ENCODE measurements around the gene ALDH1L2. TPM values are rescaled to one million over a fixed set of nuclear protein-coding genes. Genes with fewer than 3 reads are reported as not detected.
"Not testable (repeated sequence)": the region's sequence is repeated elsewhere in the genome, so short reads cannot be mapped to it uniquely, and the experiment has no call there.

Gene ALDH1L2
- total RNA-seq, 1 donor from 2014 or later = 2.7 TPM

DNA sequence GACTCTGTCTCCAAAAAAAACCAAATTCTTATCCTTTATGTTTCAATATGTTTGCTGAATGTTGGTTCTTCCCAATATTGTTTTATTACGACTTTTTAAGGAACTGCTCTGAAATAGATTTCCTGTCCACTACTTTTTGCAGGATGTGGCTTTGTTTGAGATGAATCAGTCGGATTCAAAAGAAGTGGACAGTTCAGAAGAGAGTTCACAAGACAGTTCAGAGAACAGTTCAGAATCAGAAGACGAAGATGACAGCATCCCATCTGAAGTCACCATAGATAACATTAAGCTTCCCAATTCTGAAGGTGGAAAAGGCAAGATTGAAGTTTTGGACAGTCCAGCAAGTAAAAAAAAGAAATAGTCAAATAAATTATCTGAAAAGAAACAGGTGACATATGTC, 89.9 kb downstream of the ALDH1L2 start:
- H3K27ac Mint-ChIP-seq = no peak overlapping the region
- H3K4me3 Mint-ChIP-seq = no peak overlapping the region
- TF ChIP-seq, protein P1, sequence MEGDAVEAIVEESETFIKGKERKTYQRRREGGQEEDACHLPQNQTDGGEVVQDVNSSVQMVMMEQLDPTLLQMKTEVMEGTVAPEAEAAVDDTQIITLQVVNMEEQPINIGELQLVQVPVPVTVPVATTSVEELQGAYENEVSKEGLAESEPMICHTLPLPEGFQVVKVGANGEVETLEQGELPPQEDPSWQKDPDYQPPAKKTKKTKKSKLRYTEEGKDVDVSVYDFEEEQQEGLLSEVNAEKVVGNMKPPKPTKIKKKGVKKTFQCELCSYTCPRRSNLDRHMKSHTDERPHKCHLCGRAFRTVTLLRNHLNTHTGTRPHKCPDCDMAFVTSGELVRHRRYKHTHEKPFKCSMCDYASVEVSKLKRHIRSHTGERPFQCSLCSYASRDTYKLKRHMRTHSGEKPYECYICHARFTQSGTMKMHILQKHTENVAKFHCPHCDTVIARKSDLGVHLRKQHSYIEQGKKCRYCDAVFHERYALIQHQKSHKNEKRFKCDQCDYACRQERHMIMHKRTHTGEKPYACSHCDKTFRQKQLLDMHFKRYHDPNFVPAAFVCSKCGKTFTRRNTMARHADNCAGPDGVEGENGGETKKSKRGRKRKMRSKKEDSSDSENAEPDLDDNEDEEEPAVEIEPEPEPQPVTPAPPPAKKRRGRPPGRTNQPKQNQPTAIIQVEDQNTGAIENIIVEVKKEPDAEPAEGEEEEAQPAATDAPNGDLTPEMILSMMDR (conservative IDR thresholded peaks at IDR 0.05) = no peak
- no peaks in the 10 kb centered on the region for H3K4me1 Mint-ChIP-seq (ENCODE audit: unreplicated experiment)
- no peaks in the 10 kb centered on the region for H3K27me3 Mint-ChIP-seq
- no peaks in the 10 kb centered on the region for H3K9me3 Mint-ChIP-seq
- H3K36me3 Mint-ChIP-seq = peaks cover 65% of the 10 kb centered on the region
- no peak for DNase-seq (ENCODE audit: extremely low spot score, unreplicated experiment)

DNA sequence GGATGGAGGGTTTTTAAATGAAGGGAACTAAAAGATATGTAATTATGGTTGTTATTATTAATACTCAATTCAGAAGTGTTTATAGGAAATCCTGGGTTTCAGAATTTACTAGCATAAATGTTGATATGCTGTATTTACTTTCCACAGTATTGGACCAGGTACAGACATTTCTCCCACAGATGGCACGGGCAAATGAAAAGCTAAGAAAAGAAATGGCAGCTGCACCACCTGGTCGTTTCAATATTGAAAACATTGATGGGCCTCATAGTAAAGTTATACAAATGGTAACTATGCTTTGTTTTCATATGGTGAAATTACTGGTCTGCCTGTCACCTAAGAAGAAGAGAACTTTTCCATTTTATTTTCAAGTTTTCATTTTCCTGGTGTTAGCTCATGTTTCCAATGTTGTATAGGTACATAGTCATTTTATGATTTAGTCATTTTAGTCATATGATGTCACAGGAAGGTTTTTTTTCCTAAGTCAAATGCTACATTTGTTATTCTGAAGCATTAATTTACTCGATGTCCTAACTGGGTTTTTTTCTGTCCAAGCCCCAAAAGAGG, 92.6 kb downstream of the ALDH1L2 start:
- peaks cover 43% of the 10 kb centered on the region for H3K36me3 Mint-ChIP-seq
- H3K4me1 Mint-ChIP-seq (ENCODE audit: unreplicated experiment) = peaks cover 10% of the 10 kb centered on the region
- no peak overlapping the region for H3K27ac Mint-ChIP-seq
- DNase-seq (ENCODE audit: extremely low spot score, unreplicated experiment) = no peak
- TF ChIP-seq, protein P1 (conservative IDR thresholded peaks at IDR 0.05) = no peak
- H3K27me3 Mint-ChIP-seq = no peaks in the 10 kb centered on the region
- no peak overlapping the region for H3K4me3 Mint-ChIP-seq
- H3K9me3 Mint-ChIP-seq = no peaks in the 10 kb centered on the region

DNA sequence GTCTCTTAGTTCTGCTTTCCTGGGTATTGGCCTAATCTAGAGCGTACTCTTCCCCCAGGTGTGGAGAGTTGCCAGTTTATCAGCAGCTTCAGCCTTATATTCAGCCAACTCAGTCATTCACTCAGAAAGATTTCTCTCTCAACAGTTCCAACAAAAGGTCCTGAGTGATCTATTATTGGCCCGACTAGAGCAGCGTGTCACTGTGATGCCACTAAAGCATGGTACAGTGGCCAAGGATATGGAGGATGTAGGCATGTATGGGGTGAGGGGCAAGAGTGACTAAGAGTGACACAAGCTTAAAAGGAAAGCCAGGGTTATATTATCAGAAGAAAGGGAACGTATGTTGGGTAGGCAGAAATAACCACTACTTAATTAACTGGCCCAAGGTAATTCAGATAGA, 93.3 kb downstream of the ALDH1L2 start:
- H3K4me1 Mint-ChIP-seq (ENCODE audit: unreplicated experiment) = peaks cover 10% of the 10 kb centered on the region
- H3K36me3 Mint-ChIP-seq = peaks cover 40% of the 10 kb centered on the region
- H3K4me3 Mint-ChIP-seq = no peak overlapping the region
- no peaks in the 10 kb centered on the region for H3K9me3 Mint-ChIP-seq
- no peak overlapping the region for H3K27ac Mint-ChIP-seq
- no peaks in the 10 kb centered on the region for H3K27me3 Mint-ChIP-seq
- TF ChIP-seq, protein P1 (conservative IDR thresholded peaks at IDR 0.05) = no peak
- DNase-seq (ENCODE audit: extremely low spot score, unreplicated experiment) = no peak

DNA sequence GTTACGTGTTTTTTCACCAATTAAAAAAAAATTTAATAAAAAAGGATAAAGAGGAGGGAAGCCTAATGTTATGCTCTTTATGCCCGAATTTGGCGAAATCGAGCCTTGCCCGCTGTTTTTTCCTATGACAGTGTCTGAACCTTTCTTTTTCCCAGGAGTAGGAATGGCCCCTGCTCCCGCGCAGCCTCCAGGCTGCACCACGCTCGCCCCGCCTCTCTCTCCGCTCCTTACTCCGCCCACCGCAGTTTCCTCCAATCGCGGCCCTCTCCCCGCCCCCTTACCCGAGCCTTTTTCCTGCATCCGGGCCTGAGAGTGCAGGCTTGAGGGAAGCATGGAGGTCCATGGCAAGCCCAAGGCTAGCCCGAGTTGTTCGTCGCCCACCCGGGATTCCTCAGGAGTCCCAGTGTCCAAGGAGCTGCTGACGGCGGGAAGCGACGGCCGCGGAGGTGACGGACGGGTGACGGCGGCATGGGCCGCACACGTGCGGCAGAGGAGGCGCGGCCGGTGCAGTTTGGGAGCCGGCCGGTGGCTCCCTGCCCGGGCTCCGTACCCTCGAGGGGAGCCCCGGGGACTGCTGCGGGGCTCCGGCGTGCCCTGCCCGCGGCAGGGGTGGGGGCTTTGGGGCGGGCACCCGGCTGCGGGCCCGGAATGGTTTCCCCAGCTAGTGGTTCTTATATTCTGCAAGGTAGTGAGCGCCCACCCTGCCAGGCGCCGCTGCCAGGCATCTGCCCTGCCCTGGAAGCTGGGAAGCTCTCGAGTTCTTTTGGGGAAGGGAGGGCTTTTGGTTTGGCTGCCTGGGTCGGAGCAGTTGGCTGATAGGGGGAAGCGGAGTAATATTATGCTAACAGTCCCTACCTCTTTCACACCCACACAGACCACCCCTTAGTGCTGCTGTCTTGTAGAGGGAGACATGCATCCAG, 98.0 kb downstream of the ALDH1L2 start, which contains the start of gene NOPCHAP1:
Gene NOPCHAP1, plus strand, starts transcription at position 295 of the 920 bp plus-strand sequence. Its CDS starts 37 bp downstream, at position 332.
- peak; percentile 86 for DNase-seq (ENCODE audit: extremely low spot score, unreplicated experiment)
- H3K4me3 Mint-ChIP-seq = peak within 1 kb of the TSS; percentile 90
- H3K36me3 Mint-ChIP-seq = peaks cover 20% of the 10 kb centered on the region
- H3K27ac Mint-ChIP-seq = peak within 1 kb of the TSS; percentile 66
- H3K9me3 Mint-ChIP-seq = no peaks in the 10 kb centered on the region
- TF ChIP-seq, protein P1 (conservative IDR thresholded peaks at IDR 0.05) = no peak
- H3K4me1 Mint-ChIP-seq (ENCODE audit: unreplicated experiment) = peaks cover 10% of the 10 kb centered on the region
- H3K27me3 Mint-ChIP-seq = no peaks in the 10 kb centered on the region

GRCh38 chr12:104985206-104985605, 99.1 kb downstream of the ALDH1L2 start:
- H3K4me3 Mint-ChIP-seq = peak overlapping the region; percentile 90
- TF ChIP-seq, protein P1 (conservative IDR thresholded peaks at IDR 0.05) = peak; percentile 4
- no peaks in the 10 kb centered on the region for H3K9me3 Mint-ChIP-seq
- H3K27ac Mint-ChIP-seq = no peak overlapping the region
- no peaks in the 10 kb centered on the region for H3K27me3 Mint-ChIP-seq
- no peak for DNase-seq (ENCODE audit: extremely low spot score, unreplicated experiment)
- H3K36me3 Mint-ChIP-seq = peaks cover 11% of the 10 kb centered on the region
- H3K4me1 Mint-ChIP-seq (ENCODE audit: unreplicated experiment) = peaks cover 10% of the 10 kb centered on the region

GRCh38 chr12:104977688-104978087, 106.6 kb downstream of the ALDH1L2 start:
- H3K36me3 Mint-ChIP-seq; H3K4me3 Mint-ChIP-seq; DNase-seq (ENCODE audit: extremely low spot score, unreplicated experiment); H3K27me3 Mint-ChIP-seq; H3K4me1 Mint-ChIP-seq (ENCODE audit: unreplicated experiment); H3K9me3 Mint-ChIP-seq; H3K27ac Mint-ChIP-seq: not testable (repeated sequence)

Measured in type B pancreatic cell (in vitro differentiated cells).